Activated CD4-positive, alpha-beta T cell treated with anti-CD3 and anti-CD28 coated beads for 4 hours (primary cell): Measurements from ENCODE around the gene MAS1.
"Not testable (repeated sequence)": the region's sequence is repeated elsewhere in the genome, so short reads cannot be mapped to it uniquely, and the experiment has no call there.

ENCODE experiments used
- DNase-seq, 2 donors: peaks; one replicate each; pipeline ENCODE4 v3.0.0-alpha.2; 2020

The MAS1 gene

DNA sequence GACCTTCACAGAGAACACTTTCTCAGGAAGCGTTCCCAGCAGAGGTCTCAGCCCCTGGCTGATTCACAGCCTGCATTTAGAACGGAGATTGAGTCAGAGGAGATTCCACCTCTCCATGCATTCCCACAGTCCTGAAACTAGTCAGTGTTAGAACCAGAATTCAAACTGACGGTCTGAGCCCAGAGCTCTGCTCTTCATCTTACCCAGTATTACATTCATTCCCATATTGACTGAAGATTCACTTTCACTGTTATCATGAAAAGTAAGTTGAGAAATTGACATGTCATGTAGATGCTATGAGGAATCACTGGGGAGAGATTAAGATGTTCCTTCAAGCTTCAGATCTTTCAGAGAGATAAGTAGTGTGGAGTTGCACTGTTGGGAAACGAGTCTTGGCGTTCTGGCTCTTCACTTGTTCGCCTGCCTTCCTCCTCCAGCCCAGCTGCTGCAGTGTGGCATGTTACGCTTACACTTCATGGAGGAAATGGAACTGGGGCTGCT lies 28.3 kb downstream of the MAS1 start:
- DNase-seq: no peak

- no peak for DNase-seq
These were observed 29.0 kb downstream of the MAS1 start for GRCh38 chr6:159919800-159920199.

GRCh38 chr6:159924150-159924549 lies 33.4 kb downstream of the MAS1 start:
- DNase-seq: not testable (repeated sequence)

- DNase-seq: no peak
These were observed 35.9 kb downstream of the MAS1 start for GRCh38 chr6:159926542-159927203.

DNA sequence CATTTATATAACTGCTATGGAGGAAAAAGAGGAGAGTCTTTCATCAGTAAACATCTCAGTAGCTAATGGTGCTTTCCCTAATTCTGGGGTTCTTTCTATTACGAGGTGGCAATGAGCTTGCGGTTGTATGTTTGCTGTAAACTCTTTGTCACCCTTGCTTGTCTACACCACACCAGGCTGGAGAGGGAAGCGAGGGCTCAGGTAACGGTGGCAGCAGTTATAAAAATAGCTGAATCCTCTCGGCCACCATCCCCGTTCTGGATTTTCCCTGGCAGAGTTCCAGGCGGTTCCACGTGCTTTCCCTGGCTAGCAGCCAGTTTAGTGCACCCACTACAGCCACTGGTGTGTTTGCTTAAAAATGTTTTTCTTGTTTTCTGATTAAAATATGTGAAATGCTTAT lies 39.0 kb downstream of the MAS1 start:
- DNase-seq: peak; percentile 51 to 53

GRCh38 chr6:159931112-159931511 lies 40.3 kb downstream of the MAS1 start:
- no peak for DNase-seq

- no peak for DNase-seq
These were observed 41.1 kb downstream of the MAS1 start for GRCh38 chr6:159931846-159932245.

GRCh38 chr6:159933077-159933476 lies 42.3 kb downstream of the MAS1 start:
- no peak for DNase-seq

DNA sequence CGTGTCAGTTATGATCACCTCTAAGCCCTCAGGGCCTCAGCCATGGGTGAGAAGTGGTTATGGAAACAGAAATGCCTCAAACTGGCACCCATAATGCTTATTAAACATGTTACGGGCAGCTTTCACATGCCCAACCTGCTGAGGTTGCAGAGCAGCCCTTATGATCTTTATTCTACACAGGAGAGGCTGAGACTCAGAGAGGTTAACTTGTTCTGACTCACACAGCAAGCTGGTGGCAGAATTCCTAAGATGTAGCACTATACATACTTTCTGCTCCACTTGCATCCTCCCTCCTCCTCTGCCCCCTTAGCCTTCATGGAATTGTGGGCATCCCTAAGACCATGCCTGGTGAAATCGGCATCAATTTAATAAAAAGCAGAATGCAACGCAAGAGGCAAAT lies 43.4 kb downstream of the MAS1 start:
- no peak for DNase-seq

DNA sequence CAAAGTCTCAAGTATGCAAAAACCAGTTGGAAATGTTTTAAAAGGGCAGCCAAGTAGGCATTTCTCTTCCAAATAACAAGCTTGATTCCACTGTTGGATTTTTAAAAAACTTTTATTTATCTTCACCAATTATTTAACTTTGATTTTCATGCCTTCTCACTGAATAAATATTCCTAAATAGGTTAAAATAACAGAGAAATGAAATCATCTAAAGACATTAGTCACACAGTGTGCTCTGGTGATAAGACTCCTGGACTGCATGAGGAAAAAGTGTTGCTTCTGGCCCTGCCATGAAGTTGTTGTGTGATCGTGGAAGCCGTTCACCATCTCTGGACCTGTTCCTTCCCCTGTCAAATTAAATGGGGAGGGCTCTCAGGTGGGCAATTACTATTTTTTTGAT lies 44.3 kb downstream of the MAS1 start:
- no peak for DNase-seq

DNA sequence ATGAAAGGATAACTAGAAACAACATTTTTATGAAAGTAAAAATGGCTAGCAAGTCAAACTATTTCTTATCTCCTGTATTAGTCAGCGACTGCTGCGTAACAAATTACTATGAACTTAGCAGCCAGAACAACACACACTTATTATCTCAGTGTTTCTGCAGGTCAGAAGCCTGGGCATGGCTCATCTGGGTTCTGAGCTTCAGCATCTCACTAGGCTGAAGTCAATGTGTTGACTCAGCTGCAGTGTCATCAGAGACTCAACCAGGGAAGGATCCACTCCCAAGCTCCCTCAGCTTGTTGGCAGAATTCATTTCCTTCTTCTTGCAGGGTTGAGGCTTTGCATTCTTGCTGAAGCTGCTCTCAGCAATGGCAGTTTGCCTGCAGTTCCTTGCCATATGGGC lies 44.8 kb downstream of the MAS1 start:
- DNase-seq: no peak

- no peak for DNase-seq
These were observed 48.8 kb downstream of the MAS1 start for GRCh38 chr6:159939591-159940016.
